ENCODE results near the gene COLGALT1.

COLGALT1 gene

GRCh38 chr19:17540174-17540573 lies 15.3 kb upstream of the COLGALT1 start:
- TF ChIP-seq CTCF (IDR thresholded peaks at IDR 0.05; ENCODE audit: low read depth, low read length): no peak
- H3K4me3 ChIP-seq (ENCODE audit: low read depth, low read length): no peak overlapping the region
- no peak for DNase-seq (ENCODE audit: low read depth, low spot score)
- in situ Hi-C loops (cut with HindIII; ENCODE audit: low sequenced_read_pairs): no loop called here

GRCh38 chr19:17541184-17541759 lies 14.2 kb upstream of the COLGALT1 start:
- H3K4me3 ChIP-seq (ENCODE audit: low read depth, low read length): no peak overlapping the region
- in situ Hi-C loops (cut with HindIII; ENCODE audit: low sequenced_read_pairs): no loop called here
- no peak for TF ChIP-seq CTCF (IDR thresholded peaks at IDR 0.05; ENCODE audit: low read depth, low read length)
- DNase-seq (ENCODE audit: low read depth, low spot score): no peak

- no peak overlapping the region for H3K4me3 ChIP-seq (ENCODE audit: low read depth, low read length)
- in situ Hi-C loops (cut with HindIII; ENCODE audit: low sequenced_read_pairs): no loop called here
- no peak for TF ChIP-seq CTCF (IDR thresholded peaks at IDR 0.05; ENCODE audit: low read depth, low read length)
- no peak for DNase-seq (ENCODE audit: low read depth, low spot score)
These were observed 13.4 kb upstream of the COLGALT1 start for GRCh38 chr19:17542042-17542441.

GRCh38 chr19:17542793-17543582 lies 12.5 kb upstream of the COLGALT1 start:
- no peak for TF ChIP-seq CTCF (IDR thresholded peaks at IDR 0.05; ENCODE audit: low read depth, low read length)

GRCh38 chr19:17543986-17544385 lies 11.5 kb upstream of the COLGALT1 start:
- DNase-seq (ENCODE audit: low read depth, low spot score): no peak
- no peak overlapping the region for H3K4me3 ChIP-seq (ENCODE audit: low read depth, low read length)
- in situ Hi-C loops (cut with HindIII; ENCODE audit: low sequenced_read_pairs): no loop called here
- no peak for TF ChIP-seq CTCF (IDR thresholded peaks at IDR 0.05; ENCODE audit: low read depth, low read length)

More at GRCh38 chr19:17542793-17543582, 12.5 kb upstream of the COLGALT1 start:
- no peak for DNase-seq (ENCODE audit: low read depth, low spot score)
- in situ Hi-C loops (cut with HindIII; ENCODE audit: low sequenced_read_pairs): no loop called here
- H3K4me3 ChIP-seq (ENCODE audit: low read depth, low read length): no peak overlapping the region

GRCh38 chr19:17544418-17544817 lies 11.0 kb upstream of the COLGALT1 start:
- in situ Hi-C loops (cut with HindIII; ENCODE audit: low sequenced_read_pairs): no loop called here
- DNase-seq (ENCODE audit: low read depth, low spot score): no peak
- no peak overlapping the region for H3K4me3 ChIP-seq (ENCODE audit: low read depth, low read length)
- TF ChIP-seq CTCF (IDR thresholded peaks at IDR 0.05; ENCODE audit: low read depth, low read length): no peak
